BE2C (cell line): ENCODE data around the gene PCNX1.

Experiments used
- DNase-seq: peaks from one replicate; pipeline ENCODE4 v3.0.0-alpha.2; 2020
- H3K27me3 ChIP-seq: fragments of 250-450 bp; sonication (Bioruptor Pico); 2 replicates; pipeline ENCODE4 v1.5.1; 2020; ENCODE audit warnings: mild to moderate bottlenecking
- H3K36me3 ChIP-seq: fragments of 250-450 bp; sonication (Bioruptor Pico); 2 replicates; pipeline ENCODE4 v1.5.1; 2020; ENCODE audit warnings: mild to moderate bottlenecking
- H3K4me1 ChIP-seq: fragments of 250-450 bp; sonication (Bioruptor Pico); 2 replicates; pipeline ENCODE4 v1.5.1; 2020
- H3K4me3 ChIP-seq: 2 replicates; pipeline ENCODE4 v1.5.1; 2011; ENCODE audit warnings: low read depth, low read length
- H3K9me3 ChIP-seq: fragments of 250-450 bp; sonication (Bioruptor Pico); 2 replicates; pipeline ENCODE4 v1.5.1; 2020
- CTCF ChIP-seq: IDR thresholded peaks from 2 replicates; pipeline ENCODE4 v1.5.1; 2012; ENCODE audit warnings: mild to moderate bottlenecking, low read depth, low read length

Gene PCNX1

GRCh38 chr14:70893858-70894291 is 13.4 kb upstream of the PCNX1 start:
- TF ChIP-seq CTCF = no peak
- no peaks in the 10 kb centered on the region; the same call in 1 of the 2 replicates for H3K27me3 ChIP-seq
- no peaks in the 10 kb centered on the region for H3K36me3 ChIP-seq
- no peaks in the 10 kb centered on the region for H3K9me3 ChIP-seq
- H3K4me3 ChIP-seq = no peak overlapping the region
- DNase-seq = no peak
- no peaks in the 10 kb centered on the region; the same call in none of the 2 replicates for H3K4me1 ChIP-seq

GRCh38 chr14:70894868-70895267 is 12.4 kb upstream of the PCNX1 start:
- Histone ChIP-seq H3K9me3 (no peaks in the 10 kb centered on the region), H3K27me3 (no peaks in the 10 kb centered on the region; the same call in 1 of the 2 replicates), H3K4me3 (no peak overlapping the region), H3K4me1 (no peaks in the 10 kb centered on the region; the same call in none of the 2 replicates), H3K36me3 (no peaks in the 10 kb centered on the region)
- no peak for DNase-seq
- no peak for TF ChIP-seq CTCF

- no peaks in the 10 kb centered on the region for H3K36me3 ChIP-seq
- H3K27me3 ChIP-seq = no peaks in the 10 kb centered on the region; the same call in 1 of the 2 replicates
- no peaks in the 10 kb centered on the region; the same call in 1 of the 2 replicates for H3K4me1 ChIP-seq
- H3K9me3 ChIP-seq = no peaks in the 10 kb centered on the region
- TF ChIP-seq CTCF = no peak
- DNase-seq = no peak
- no peak overlapping the region for H3K4me3 ChIP-seq
These were observed 10.9 kb upstream of the PCNX1 start for GRCh38 chr14:70896317-70896716.

- no peak for TF ChIP-seq CTCF
- Histone ChIP-seq H3K27me3 (no peaks in the 10 kb centered on the region; the same call in 1 of the 2 replicates), H3K36me3 (no peaks in the 10 kb centered on the region), H3K4me1 (no peaks in the 10 kb centered on the region), H3K4me3 (no peak overlapping the region), H3K9me3 (no peaks in the 10 kb centered on the region)
- no peak for DNase-seq
These were observed 10.3 kb upstream of the PCNX1 start for GRCh38 chr14:70896981-70897380.

- Histone ChIP-seq H3K4me3 (no peak overlapping the region), H3K4me1 (no peaks in the 10 kb centered on the region), H3K9me3 (no peaks in the 10 kb centered on the region), H3K36me3 (no peaks in the 10 kb centered on the region), H3K27me3 (no peaks in the 10 kb centered on the region; the same call in 1 of the 2 replicates)
- DNase-seq = no peak
- no peak for TF ChIP-seq CTCF
These were observed 9.8 kb upstream of the PCNX1 start for GRCh38 chr14:70897464-70897863.

- DNase-seq = no peak
- Histone ChIP-seq H3K36me3 (no peaks in the 10 kb centered on the region), H3K4me1 (no peaks in the 10 kb centered on the region), H3K9me3 (no peaks in the 10 kb centered on the region), H3K4me3 (no peak overlapping the region), H3K27me3 (no peaks in the 10 kb centered on the region; the same call in 1 of the 2 replicates)
- TF ChIP-seq CTCF = no peak
These were observed 9.0 kb upstream of the PCNX1 start for GRCh38 chr14:70898111-70898745.
